Measurements from ENCODE around the gene FRS2. TPM values are rescaled to one million over a fixed set of nuclear protein-coding genes. Genes with fewer than 3 reads are reported as not detected.

The FRS2 gene
- total and polyA plus RNA-seq, 10 donors: 3.4 to 51.7 (median 26.5) TPM

DNA sequence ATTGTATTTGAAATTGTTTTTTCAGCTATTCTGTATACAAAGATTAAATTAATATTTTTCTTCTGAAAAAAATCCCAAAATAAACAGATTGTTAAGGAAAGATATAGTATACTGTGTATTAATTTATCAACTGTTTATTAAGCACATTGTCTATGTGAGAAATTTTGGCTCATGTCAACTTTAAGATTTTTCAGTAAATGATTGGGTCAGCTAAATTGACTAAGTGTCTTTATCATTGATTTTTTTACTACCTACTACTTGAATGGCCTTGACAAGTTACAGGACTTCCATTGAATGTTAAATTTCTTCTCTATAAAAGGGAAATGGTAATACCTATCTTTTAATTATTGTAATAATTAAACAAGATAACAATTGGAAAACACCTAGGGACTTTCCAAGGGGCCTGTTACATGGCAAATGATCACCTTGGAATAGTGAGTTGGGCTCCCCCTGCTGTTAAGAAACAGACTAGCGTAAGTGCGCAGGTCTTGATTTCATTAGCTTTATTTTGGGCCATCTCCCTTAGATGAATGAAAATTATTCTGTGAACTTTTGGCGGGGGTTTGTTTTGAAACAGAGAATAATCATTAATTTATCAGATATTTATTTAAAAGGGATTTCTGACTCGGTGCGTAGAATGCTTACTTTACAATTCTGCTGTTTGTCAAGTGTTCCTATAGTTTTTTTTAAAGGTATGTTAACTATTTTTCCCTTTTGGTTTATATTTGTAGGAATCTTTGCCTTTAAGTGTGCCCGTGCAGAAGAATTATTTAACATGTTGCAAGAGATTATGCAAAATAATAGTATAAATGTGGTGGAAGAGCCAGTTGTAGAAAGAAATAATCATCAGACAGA is 100.6 kb downstream of the FRS2 start:
- H3K4me1 ChIP-seq: peaks cover 0 to 8% (median 4%) of the 10 kb centered on the region in 6 donors
- H3K4me3 ChIP-seq: no peak overlapping the region
- DNase-seq: no peak
- H3K36me3 ChIP-seq: peaks cover 4 to 89% (median 56%) of the 10 kb centered on the region in 6 donors
- WGBS, 5 donors: 52 to 74% (median 62%) methylated on average over 6 of the region's 6 CpGs
- TF ChIP-seq POLR2AphosphoS5 (IDR thresholded peaks at IDR 0.05): no peak
- TF ChIP-seq, protein P1, sequence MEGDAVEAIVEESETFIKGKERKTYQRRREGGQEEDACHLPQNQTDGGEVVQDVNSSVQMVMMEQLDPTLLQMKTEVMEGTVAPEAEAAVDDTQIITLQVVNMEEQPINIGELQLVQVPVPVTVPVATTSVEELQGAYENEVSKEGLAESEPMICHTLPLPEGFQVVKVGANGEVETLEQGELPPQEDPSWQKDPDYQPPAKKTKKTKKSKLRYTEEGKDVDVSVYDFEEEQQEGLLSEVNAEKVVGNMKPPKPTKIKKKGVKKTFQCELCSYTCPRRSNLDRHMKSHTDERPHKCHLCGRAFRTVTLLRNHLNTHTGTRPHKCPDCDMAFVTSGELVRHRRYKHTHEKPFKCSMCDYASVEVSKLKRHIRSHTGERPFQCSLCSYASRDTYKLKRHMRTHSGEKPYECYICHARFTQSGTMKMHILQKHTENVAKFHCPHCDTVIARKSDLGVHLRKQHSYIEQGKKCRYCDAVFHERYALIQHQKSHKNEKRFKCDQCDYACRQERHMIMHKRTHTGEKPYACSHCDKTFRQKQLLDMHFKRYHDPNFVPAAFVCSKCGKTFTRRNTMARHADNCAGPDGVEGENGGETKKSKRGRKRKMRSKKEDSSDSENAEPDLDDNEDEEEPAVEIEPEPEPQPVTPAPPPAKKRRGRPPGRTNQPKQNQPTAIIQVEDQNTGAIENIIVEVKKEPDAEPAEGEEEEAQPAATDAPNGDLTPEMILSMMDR (IDR thresholded peaks at IDR 0.05 in 8 of 11, conservative IDR thresholded peaks at IDR 0.05 in 3 of 11): peak; percentile 49 to 86 (median 75)
- no peaks in the 10 kb centered on the region for H3K27me3 ChIP-seq (replicated peaks in 1 of 7)
- intact Hi-C loops (cut with DNase I; ENCODE audit: low total_unique reads): loop anchor here (5.0 kb wide), 1 partner anchor 213 kb away; the partner anchor contains the start of gene YEATS4
- no peak overlapping the region for H3K27ac ChIP-seq
- H3K9me3 ChIP-seq: no peaks in the 10 kb centered on the region

DNA sequence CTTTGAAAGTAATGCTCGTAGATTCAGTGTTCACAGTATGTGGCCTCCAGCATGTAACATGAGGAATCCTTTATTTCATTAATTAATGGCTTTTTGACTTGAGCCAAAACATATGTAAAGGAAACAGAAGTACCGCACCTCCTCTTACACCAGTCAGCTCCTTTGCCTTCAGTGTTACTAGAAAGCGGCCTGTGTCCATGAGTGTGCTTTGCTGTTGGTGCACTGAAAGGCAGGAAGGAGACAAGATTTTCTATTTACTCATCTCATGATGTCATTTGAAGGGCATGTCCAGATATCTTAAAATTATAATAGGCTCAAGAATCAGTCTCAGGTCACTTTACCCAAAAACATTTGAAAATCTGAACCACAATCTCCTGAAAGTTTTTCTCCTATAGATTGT is 105.2 kb downstream of the FRS2 start:
- peaks cover 0 to 5% (median 4%) of the 10 kb centered on the region in 6 donors for H3K4me1 ChIP-seq
- no peaks in the 10 kb centered on the region for H3K27me3 ChIP-seq (replicated peaks in 1 of 7)
- DNase-seq: no peak
- peaks cover 4 to 53% (median 46%) of the 10 kb centered on the region in 6 donors for H3K36me3 ChIP-seq
- TF ChIP-seq POLR2AphosphoS5 (IDR thresholded peaks at IDR 0.05) (no peak), POLR2A (IDR thresholded peaks at IDR 0.05) (no peak)
- TF ChIP-seq, protein P1 (IDR thresholded peaks at IDR 0.05 in 8 of 11, conservative IDR thresholded peaks at IDR 0.05 in 3 of 11): no peak
- no peak overlapping the region for H3K4me3 ChIP-seq
- no peak overlapping the region for H3K27ac ChIP-seq
- 95 to 98% (median 96%) methylated on average over 3 of the region's 3 CpGs for WGBS, 5 donors
- intact Hi-C loops (cut with DNase I; ENCODE audit: low total_unique reads): no loop called here
- no peaks in the 10 kb centered on the region for H3K9me3 ChIP-seq

DNA sequence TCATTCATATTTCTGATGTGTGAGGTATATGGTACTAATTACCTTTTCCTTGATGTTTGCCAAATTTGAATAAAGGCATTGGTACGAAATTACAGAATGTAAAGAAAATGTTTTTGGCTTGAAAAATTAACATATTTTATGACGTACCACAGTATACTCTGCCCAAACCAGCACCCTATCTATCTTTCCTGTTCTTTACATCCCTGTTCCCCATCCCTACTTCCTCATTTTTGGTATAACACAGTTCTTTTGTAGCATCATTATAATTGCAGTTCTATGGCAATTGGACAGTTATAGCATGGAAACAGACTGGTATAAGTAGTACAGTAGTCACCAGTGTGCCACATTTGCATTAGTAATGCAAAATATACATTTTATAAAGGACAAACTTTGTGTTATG is 108.1 kb downstream of the FRS2 start:
- Histone ChIP-seq H3K27me3 (replicated peaks in 1 of 7) (no peaks in the 10 kb centered on the region), H3K4me1 (no peaks in the 10 kb centered on the region), H3K36me3 (peaks cover 4 to 29% (median 24%) of the 10 kb centered on the region in 6 donors), H3K27ac (no peak overlapping the region), H3K4me3 (no peak overlapping the region), H3K9me3 (no peaks in the 10 kb centered on the region)
- intact Hi-C loops (cut with DNase I; ENCODE audit: low total_unique reads): no loop called here
- 68 to 92% (median 81%) methylated on average over 2 of the region's 2 CpGs for WGBS, 5 donors
- no peak for TF ChIP-seq POLR2AphosphoS5 (IDR thresholded peaks at IDR 0.05)
- TF ChIP-seq POLR2A (IDR thresholded peaks at IDR 0.05): no peak
- TF ChIP-seq, protein P1 (IDR thresholded peaks at IDR 0.05 in 8 of 11, conservative IDR thresholded peaks at IDR 0.05 in 3 of 11): no peak
- DNase-seq: no peak

DNA sequence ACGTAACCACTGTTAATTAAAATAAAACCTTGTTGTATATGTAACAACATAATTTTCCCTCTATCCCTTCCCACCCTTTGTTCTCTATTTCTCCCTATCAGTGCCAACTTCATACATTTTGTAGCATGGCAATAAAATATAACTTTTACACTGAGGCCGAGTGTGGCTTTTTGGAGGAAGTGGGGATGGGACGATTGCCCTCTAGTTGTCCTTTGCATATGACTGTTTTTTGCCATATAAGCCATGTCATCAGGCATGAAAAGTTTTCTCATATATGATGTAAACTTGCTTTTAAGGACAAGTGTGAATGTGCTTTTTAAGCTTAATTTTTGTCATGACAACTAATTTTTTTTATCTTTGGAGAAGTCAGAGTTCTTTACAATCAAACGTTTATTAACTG is 108.8 kb downstream of the FRS2 start:
- TF ChIP-seq POLR2AphosphoS5 (IDR thresholded peaks at IDR 0.05) (no peak), POLR2A (IDR thresholded peaks at IDR 0.05) (no peak)
- TF ChIP-seq, protein P1 (IDR thresholded peaks at IDR 0.05 in 8 of 11, conservative IDR thresholded peaks at IDR 0.05 in 3 of 11): no peak
- WGBS, 5 donors: 60 to 78% (median 63%) methylated on average over 4 of the region's 4 CpGs
- Histone ChIP-seq H3K4me3 (no peak overlapping the region), H3K27ac (no peak overlapping the region), H3K27me3 (replicated peaks in 1 of 7) (no peaks in the 10 kb centered on the region), H3K36me3 (peaks cover 4 to 21% (median 17%) of the 10 kb centered on the region in 6 donors), H3K9me3 (no peaks in the 10 kb centered on the region), H3K4me1 (no peaks in the 10 kb centered on the region)
- intact Hi-C loops (cut with DNase I; ENCODE audit: low total_unique reads): no loop called here
- no peak for DNase-seq

Measured in spleen (tissue), 11 donors.